Measurements from ENCODE around the gene AMY1C.
"Not testable (repeated sequence)": the region's sequence is repeated elsewhere in the genome, so short reads cannot be mapped to it uniquely, and the experiment has no call there.

DNA sequence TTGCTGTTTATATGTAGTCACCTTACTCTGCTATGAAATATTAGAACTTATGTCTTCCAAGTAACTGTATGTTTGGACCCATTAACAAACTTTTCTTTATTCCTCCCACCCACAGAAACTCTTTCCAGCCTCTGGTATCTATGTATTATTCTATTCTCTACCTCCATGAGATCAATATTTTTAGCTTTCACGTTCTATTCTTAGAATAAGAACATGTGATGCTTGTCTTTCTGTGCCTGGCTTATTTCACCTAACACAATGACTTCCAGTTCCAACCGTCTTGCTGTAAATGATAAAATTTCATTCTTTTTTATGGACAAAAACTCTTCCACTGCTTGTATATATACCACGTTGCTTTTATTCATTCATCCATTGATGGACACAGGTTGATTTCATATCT lies 14.4 kb upstream of the AMY1C start:
- not testable (repeated sequence) for TF ChIP-seq CTCF, POLR2A (IDR thresholded peaks at IDR 0.05)

Data from right lobe of liver (tissue), 4 donors.